Adrenal gland (tissue), 12 donors: Measurements from ENCODE around the gene CRYGB. TPM values are rescaled to one million over a fixed set of nuclear protein-coding genes. Genes with fewer than 3 reads are reported as not detected.
A peak's percentile ranks its signal among the peaks of the same experiment; 100 is the strongest.
"Not testable (repeated sequence)": the region's sequence is repeated elsewhere in the genome, so short reads cannot be mapped to it uniquely, and the experiment has no call there.

ENCODE experiments used
- DNase-seq, 7 donors: peaks; one replicate each; pipeline ENCODE4 v3.0.0-alpha.2; 2019 to 2020
- H3K27ac ChIP-seq, 5 donors: fragments of 200-600 bp; sonication (generic) in 4 of 5; 1 replicate in 3 of 5; 2 replicates in 2 of 5; pipeline versions ENCODE4 v1.5.1 to v1.8.0; 2016 to 2020; ENCODE audit warnings: mild to moderate bottlenecking in 1 of 5
- H3K27me3 ChIP-seq: fragments of 200-600 bp; 2 replicates; pipeline ENCODE4 v1.8.0; 2021
- H3K36me3 ChIP-seq, 2 donors: fragments of 200-600 bp; replicated peaks in 1 of 2; 1 replicate in 1 of 2; 2 replicates in 1 of 2; pipeline versions ENCODE4 v1.5.1 to v1.8.0; 2018 to 2022
- H3K4me1 ChIP-seq, 2 donors: fragments of 200-600 bp; replicated peaks in 1 of 2; 1 replicate in 1 of 2; 2 replicates in 1 of 2; pipeline versions ENCODE4 v1.5.1 to v1.8.0; 2018 to 2021
- H3K4me3 ChIP-seq, 4 donors: fragments of 200-600 bp; sonication (generic) in 3 of 4; one replicate each; pipeline ENCODE4 v1.5.1; 2016 to 2018
- H3K9me3 ChIP-seq, 3 donors: fragments of 200-600 bp; sonication (generic) in 1 of 3; replicated peaks in 1 of 3; 1 replicate in 2 of 3; 2 replicates in 1 of 3; pipeline versions ENCODE4 v1.5.1 to v1.8.0; 2016 to 2021
- POLR2A ChIP-seq, 2 donors: fragments of 450-650 bp; IDR thresholded peaks; one replicate each; pipeline ENCODE4 v1.6.1; 2017; ENCODE audit warnings: antibody characterized with exemption in 2 of 2, mild to moderate bottlenecking in 2 of 2, moderate library complexity in 1 of 2
- WGBS, 4 donors: extraction: QIAGEN DNeasy Blood & Tissue Kit in 2 of 4; methylation state at CpG; one replicate each; pipeline versions ENCODE4 v1.1.5 to v1.1.7; 2013 to 2017; 5-methylcytosine and 5-hydroxymethylcytosine counted together
- intact Hi-C, 2 donors: fragments of 100-400 bp; cut with DNase I; formaldehyde crosslinking; loops; one replicate each; pipeline versions ENCODE4 v1.14.1 to v1.15.0; 2022 to 2023
- polyA plus RNA-seq, 3 donors: library from polyadenylated mRNA; stranded (reverse); fragments of 200-250 nt in 2 of 3; fragments of 350-450 nt in 1 of 3; fragmentation: Illumina TruSeq in 1 of 3; extraction: RNeasy Lipid Tissue Mini Kit (QIAGEN cat#74804) in 1 of 3; gene quantifications; one replicate each; pipeline ENCODE4 v1.2.3, GENCODE V29; 2013 to 2014
- total RNA-seq, 9 donors: library from RNA; depleted of rRNA in 4 of 9; stranded (reverse); fragments of >200 nt in 4 of 9; fragments of 120-200 nt in 1 of 9; fragmentation: NEBNext Ultra II Directional in 1 of 9; extraction: Animal tissue kit (Norgen Biotek cat#: 25700) in 1 of 9; gene quantifications; one replicate each; pipeline versions ENCODE4 v1.1.0 to v1.2.4, GENCODE V29; 2013 to 2023
- TF ChIP-seq, protein P1 (sequence below), 6 experiments: fragments of 450-650 bp in 4 of 6; fragments of 200-600 bp in 2 of 6; sonication (generic) in 1 of 6; IDR thresholded peaks; 1 replicate in 5 of 6; 2 replicates in 1 of 6; pipeline versions ENCODE4 v1.5.1 to v1.8.0; 2016 to 2021; ENCODE audit warnings: antibody characterized with exemption in 6 of 6, mild to moderate bottlenecking in 2 of 6, moderate library complexity in 1 of 6
- donor health status: healthy with polysubstance abuse.
- donor health status: Bipolar disorder and iron deficiency.
- donor health status: DM: yes; HTN: yes; CAD: no.
- donor health status: DM: no; HTN: no; CAD: no.
- donor health status: DM: no; HTN: no; CAD: no.
- donor health status: DM: yes; HTN: yes; CAD: no.

The CRYGB gene
- total and polyA plus RNA-seq, 12 donors = not detected

DNA sequence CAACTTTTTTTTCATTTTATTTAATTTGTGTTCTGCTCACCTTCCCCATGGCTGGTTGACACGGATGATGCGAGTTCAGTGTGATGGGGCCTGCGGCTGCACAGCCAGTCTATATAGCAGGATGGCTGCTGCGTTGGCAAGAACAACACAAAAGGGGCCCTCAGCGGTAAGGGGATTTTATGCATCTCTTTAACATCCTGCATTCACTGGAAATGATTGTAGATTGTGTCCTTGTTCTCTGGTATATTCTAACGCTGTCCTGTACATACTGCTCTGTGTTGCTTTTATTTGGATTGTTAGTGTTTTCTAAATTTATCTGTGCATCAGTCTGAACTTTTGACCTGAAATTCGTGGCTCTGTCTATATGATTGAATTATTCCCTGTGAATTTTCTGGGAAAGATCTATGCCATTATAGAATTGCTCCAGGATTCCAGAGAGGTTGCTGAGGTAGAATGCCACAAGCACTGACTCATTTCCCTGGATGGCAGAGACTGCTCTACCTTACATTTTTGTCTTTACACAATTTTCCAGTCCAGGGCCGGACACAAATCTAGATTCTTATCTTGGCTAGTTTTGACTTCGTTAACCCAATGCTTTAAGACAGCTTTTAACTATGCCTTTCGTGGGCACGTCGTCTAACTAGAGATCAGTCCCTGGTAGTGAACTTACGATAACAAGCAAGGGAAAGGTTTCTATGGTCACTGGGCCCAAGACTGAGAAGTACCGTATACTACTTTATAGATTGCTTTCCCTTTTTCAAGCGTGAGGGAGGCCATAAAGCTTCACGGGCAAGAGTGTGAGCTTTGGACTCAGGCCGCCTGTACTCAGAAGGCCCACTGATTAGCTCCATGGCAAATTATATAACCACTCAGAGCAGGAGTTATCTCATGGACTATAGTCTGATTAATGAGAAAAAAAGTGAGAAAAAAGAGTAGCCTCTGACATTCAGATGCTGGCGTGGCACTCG, 15.9 kb downstream of the CRYGB start, which contains the start of gene CRYGC:
Gene CRYGC (minus strand): TSS at position 85 of the 968 bp plus-strand sequence. CDS start 36 bp downstream, at position 49.
- no peak within 1 kb of the TSS for H3K4me3 ChIP-seq
- 76 to 81% (median 79%) methylated on average over 19 of the region's 19 CpGs for WGBS, 4 donors
- H3K9me3 ChIP-seq = no peaks in the 10 kb centered on the region
- no peaks in the 10 kb centered on the region for H3K36me3 ChIP-seq
- H3K27ac ChIP-seq = no peak within 1 kb of the TSS
- no peaks in the 10 kb centered on the region for H3K4me1 ChIP-seq
- intact Hi-C loops = no loop called here
- no peak for DNase-seq
- TF ChIP-seq POLR2A (IDR thresholded peaks at IDR 0.05) = no peak
- TF ChIP-seq, protein P1, sequence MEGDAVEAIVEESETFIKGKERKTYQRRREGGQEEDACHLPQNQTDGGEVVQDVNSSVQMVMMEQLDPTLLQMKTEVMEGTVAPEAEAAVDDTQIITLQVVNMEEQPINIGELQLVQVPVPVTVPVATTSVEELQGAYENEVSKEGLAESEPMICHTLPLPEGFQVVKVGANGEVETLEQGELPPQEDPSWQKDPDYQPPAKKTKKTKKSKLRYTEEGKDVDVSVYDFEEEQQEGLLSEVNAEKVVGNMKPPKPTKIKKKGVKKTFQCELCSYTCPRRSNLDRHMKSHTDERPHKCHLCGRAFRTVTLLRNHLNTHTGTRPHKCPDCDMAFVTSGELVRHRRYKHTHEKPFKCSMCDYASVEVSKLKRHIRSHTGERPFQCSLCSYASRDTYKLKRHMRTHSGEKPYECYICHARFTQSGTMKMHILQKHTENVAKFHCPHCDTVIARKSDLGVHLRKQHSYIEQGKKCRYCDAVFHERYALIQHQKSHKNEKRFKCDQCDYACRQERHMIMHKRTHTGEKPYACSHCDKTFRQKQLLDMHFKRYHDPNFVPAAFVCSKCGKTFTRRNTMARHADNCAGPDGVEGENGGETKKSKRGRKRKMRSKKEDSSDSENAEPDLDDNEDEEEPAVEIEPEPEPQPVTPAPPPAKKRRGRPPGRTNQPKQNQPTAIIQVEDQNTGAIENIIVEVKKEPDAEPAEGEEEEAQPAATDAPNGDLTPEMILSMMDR (IDR thresholded peaks at IDR 0.05) = no peak
- peaks cover 2% of the 10 kb centered on the region for H3K27me3 ChIP-seq

DNA sequence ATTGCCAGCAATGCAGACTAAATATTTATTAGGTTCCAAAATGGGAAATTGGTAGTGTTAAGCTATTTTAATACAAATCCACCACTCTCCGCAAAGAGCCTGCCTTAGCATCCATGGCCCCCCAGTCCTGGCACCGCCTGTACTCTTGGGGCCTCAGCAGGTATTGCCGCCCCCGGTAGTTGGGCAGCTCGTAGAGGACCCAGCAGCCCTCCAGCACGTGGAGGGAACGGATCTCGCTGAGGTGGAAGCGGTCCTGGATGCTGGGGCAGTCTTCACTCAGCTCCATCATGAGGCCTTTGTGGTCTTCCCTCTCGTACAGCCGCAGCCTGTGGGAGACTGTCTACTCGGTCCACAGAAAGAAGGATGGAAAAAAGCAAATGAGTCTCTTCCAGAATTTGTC, 17.8 kb downstream of the CRYGB start:
- Histone ChIP-seq H3K36me3 (no peaks in the 10 kb centered on the region), H3K27ac (no peak overlapping the region), H3K4me1 (peaks cover 0 to 4% of the 10 kb centered on the region in 2 donors), H3K9me3 (no peaks in the 10 kb centered on the region), H3K4me3 (no peak overlapping the region), H3K27me3 (peaks cover 18% of the 10 kb centered on the region)
- intact Hi-C loops = no loop called here
- no peak for TF ChIP-seq POLR2A (IDR thresholded peaks at IDR 0.05)
- TF ChIP-seq, protein P1 (IDR thresholded peaks at IDR 0.05) = no peak
- no peak for DNase-seq
- 94 to 97% (median 94%) methylated on average over 12 of the region's 12 CpGs for WGBS, 4 donors

DNA sequence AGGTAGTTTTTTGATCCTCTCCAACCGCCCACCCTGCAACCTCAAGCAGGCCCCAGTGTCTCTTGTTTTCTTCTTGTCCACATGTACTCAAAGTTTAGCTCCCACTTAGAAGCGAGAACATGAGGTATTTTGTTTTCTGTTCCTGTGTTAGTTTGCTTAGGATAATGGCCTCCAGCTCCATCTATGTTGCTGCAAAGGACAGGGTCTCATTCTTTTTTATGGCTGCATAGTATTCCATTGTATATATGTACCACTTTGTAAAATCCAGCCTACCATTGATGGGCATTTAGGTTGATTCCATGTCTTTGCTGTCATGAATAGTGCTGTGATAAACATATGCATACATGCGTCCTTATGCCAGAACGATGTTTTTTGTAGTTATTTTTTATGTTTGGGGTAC, 18.9 kb downstream of the CRYGB start:
- no peak for DNase-seq
- TF ChIP-seq, protein P1 (IDR thresholded peaks at IDR 0.05) = no peak
- no peak for TF ChIP-seq POLR2A (IDR thresholded peaks at IDR 0.05)
- intact Hi-C loops = no loop called here
- Histone ChIP-seq H3K9me3 (no peaks in the 10 kb centered on the region), H3K27ac (no peak overlapping the region), H3K4me3 (no peak overlapping the region), H3K27me3 (peaks cover 23% of the 10 kb centered on the region), H3K36me3 (no peaks in the 10 kb centered on the region), H3K4me1 (peaks cover 0 to 4% of the 10 kb centered on the region in 2 donors)
- WGBS, 4 donors = 83 to 96% (median 89%) methylated on average over 4 of the region's 4 CpGs

DNA sequence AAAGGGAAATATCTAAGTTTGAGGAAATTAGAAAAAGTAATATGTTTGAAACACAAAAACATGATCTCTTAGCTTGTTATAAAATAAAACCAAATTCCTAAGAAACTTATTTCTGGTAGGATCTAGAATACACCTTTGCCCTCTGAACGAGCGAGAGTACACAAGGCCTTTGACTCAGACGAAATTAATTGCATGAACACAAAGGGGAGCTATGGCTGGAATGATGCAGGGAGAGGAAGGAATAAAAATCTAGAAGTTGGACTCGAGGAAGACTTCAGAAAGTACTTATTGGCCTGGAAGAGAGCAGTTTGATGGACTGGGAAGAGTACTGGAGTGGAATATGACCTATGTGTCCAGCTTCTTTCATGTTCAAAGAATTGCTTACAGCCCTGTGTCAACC, 20.7 kb downstream of the CRYGB start:
- Histone ChIP-seq H3K36me3 (no peaks in the 10 kb centered on the region), H3K4me1 (peaks cover 0 to 4% of the 10 kb centered on the region in 2 donors), H3K27me3 (peaks cover 23% of the 10 kb centered on the region), H3K9me3 (no peaks in the 10 kb centered on the region), H3K4me3 (no peak overlapping the region), H3K27ac (no peak overlapping the region)
- whole genome bisulfite sequencing, 4 donors = 82 to 87% (median 84%) methylated on average over 4 of the region's 4 CpGs
- no peak for DNase-seq
- intact Hi-C loops = no loop called here
- TF ChIP-seq, protein P1 (IDR thresholded peaks at IDR 0.05) = no peak
- TF ChIP-seq POLR2A (IDR thresholded peaks at IDR 0.05) = no peak

DNA sequence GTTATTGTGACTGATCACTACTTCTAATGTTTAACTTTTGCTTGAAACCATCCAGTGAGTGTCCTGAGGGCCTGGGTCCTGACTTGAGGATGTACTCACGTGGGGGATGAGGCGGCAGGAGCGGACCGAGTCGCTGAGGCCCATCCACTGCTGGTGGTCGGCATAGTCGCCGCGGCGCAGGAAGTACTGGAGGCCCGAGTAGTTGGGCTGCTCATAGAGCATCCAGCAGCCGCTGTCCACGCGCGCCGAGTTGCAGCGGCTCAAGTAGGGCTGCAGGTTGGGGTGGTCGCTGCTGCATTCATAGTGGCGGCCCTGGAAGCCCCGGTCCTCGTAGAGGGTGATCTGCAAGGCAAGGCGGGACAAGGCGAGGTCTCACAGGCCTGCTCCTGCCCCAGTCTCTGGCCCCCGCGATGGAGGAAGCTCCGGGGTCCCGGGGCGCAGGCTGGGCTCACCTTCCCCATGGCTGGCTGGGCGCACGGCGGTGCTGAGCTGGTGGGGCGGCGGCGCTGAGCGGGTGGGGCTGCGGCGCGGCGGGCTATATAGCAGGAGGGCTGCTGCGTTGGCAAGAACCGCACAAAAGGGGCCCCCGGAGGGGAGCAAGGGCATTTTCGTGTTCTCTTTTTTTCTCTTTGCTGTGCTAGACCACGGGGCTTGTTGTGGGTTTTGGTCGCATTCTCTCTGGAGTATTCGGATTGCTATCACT, 21.8 kb downstream of the CRYGB start, which contains the start of gene CRYGD:
Gene CRYGD (minus strand): TSS at position 512 of the 703 bp plus-strand sequence. CDS start 51 bp downstream, at position 461.
- peak within 1 kb of the TSS in 1 of 4 donors; percentile 34 for H3K4me3 ChIP-seq
- WGBS, 4 donors = 11 to 20% (median 12%) methylated on average over 19 to 46 of the region's 46 CpGs
- H3K9me3 ChIP-seq, intact Hi-C loops, H3K4me1 ChIP-seq, H3K27ac ChIP-seq, DNase-seq, H3K36me3 ChIP-seq: not testable (repeated sequence)
- H3K27me3 ChIP-seq = peaks cover 23% of the 10 kb centered on the region
